Right kidney (tissue), 1 donor: ENCODE data around the gene ACSL4.

Experiments
- DNase-seq: peaks from one replicate; pipeline ENCODE4 v3.0.0-alpha.2; 2016

The ACSL4 gene

GRCh38 chrX:109601486-109601885, 131.6 kb downstream of the ACSL4 start:
- no peak for DNase-seq

GRCh38 chrX:109600237-109600651, 132.8 kb downstream of the ACSL4 start:
- DNase-seq, result peak; percentile 22

- DNase-seq, result no peak
Observed at GRCh38 chrX:109596015-109596414, 137.0 kb downstream of the ACSL4 start.
